ENCODE data around the gene PLIN3.
"Not testable (repeated sequence)": the region's sequence is repeated elsewhere in the genome, so short reads cannot be mapped to it uniquely, and the experiment has no call there.

Gene PLIN3

DNA sequence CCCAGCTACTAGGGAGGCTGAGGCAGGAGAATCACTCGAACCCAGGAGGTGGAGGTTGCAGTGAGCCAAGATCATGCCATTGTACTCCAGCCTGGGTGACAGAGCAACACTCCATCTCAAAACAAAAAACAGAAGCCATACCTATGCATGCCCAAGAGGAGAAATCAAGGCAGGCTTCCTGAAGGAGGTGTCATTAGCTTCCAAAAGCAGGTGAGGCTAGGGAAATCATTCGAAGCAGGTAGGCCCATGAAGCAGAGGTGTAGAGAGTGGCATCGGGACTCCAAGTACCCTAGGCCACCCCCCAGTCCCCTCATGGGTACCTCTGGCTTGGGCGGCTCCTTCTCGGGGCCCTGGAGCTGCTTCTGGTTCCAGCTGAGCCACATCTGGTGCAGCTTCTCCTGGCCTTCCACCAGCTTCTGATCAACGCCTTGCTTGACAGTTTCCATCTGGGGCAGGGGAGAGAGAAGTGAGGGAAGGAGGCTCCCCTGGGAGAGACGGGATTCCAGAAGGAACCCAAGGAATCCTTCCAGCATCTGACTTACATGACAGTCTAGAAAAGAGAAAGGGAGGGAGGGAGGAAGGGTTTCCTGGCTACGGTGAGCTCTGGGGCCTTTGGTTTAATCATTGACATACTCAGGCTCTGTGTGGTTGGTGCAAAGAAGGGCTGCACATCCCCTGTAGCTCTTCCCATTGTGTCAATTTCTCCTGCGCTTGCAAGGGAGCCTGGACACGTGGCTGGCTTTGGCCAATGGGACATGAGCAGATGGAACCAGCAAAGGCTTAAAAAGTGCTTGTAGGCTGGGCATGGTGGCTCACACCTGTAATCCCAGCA, 22.9 kb downstream of the PLIN3 start:
- DNase-seq, result no peak

DNA sequence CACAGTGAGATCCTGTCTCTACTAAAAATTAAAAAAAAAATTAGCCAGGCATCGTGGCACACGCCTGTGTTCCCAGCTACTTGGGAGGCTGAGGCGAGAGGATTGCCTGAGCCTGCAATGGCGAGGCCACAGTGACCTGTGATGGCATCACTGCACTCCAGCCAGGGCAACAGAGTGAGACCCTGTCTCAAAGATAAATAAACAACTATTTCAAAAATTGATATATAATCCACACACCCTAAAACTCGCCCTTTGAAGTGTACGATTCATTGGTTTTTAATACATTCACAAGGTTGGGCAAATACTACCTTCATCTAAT, 23.9 kb downstream of the PLIN3 start:
- no peak for DNase-seq

DNA sequence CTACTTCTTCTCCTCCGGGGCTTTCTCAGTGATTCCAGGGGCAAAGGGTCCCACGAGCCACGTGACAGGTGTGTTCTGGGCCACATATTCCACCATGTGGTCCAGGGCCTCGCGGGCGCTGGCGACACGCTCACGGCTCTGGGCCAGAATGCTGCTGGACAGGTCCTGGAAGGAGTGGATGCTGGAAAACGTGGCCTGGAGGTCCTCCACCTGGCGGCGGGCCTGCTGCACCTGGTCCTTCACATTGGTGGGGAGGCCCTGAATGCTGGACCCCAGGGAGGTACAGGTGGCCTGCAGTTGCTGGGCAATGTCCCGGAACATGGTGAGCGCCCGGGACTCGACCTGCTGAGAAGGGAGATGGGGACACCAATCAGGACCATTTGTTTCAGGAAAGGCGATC, 28.3 kb downstream of the PLIN3 start:
- DNase-seq, result no peak

DNA sequence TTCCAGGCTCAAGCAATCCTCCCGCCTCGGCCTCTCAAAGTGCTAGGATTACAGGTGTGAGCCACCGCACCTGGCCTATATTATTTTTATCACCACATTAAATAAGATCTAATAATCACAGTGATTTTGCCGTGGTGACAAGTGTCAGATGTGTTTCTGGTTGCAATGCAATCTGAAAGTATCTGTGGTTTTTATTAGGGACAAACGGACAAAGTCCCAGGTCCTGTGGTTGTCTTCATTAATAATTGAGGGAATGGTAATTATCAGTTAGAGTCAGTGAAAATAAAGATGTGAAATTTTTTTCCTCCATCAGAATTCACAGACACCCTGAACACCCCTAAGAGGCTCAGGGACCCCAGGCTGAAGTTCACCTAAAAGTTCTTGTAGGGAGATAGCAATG, 34.7 kb downstream of the PLIN3 start:
- DNase-seq, result no peak

DNA sequence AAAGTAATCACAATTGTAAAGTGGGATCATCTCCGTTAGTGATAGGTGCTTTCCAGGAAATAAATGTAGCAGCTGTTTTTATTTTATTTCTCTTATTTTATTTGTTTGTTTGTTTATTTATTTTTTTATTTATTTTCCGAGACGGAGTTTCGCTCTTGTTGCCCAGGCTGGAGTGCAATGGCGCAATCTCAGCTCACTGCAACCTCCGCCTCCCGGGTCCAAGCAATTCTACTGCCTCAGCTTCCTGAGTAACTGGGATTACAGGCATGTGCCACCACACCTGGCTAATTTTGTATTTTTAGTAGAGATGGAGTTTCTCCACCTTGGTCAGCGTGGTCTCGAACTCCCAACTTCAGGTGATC, 35.5 kb downstream of the PLIN3 start:
- not testable (repeated sequence) for DNase-seq

DNA sequence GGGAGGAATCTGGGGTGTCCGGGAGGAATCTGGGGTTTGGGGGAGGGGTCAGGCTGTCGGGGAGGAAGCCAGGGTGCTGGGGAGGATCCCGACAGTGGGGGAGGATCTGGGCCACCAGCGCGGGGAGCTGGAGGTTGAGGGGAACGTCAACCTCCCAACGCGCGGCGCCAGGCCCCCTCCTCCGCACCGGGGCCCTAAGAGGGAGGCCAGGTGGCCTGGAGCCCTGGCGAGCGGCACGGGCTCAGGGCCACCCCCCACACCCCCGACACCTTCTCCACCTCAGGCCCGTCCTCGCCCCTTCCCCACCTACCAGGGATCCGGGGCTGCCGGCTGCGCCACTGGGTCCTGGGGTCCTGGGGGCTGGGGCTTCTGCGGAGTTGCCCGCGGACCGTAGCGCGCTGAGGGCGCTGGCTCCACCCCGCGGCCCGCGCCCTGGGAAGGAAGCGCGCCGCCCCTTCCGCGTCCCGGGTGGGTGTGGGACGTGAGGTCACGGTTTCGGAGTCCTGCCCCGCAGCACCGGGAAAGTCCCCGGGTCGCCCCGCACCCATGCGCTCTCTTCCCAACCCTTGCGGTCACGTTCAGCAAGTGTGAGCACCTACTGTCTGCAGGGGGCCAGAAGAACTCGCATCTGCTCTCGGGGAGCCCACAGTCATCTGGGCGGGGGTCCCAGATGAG, 36.0 kb downstream of the PLIN3 start, which contains the start of gene TICAM1:
Gene TICAM1, minus strand, starts transcription at position 409 of the 675 bp plus-strand sequence. CDS start 13,335 bp downstream, outside the sequence.
- peak; percentile 60 for DNase-seq

DNA sequence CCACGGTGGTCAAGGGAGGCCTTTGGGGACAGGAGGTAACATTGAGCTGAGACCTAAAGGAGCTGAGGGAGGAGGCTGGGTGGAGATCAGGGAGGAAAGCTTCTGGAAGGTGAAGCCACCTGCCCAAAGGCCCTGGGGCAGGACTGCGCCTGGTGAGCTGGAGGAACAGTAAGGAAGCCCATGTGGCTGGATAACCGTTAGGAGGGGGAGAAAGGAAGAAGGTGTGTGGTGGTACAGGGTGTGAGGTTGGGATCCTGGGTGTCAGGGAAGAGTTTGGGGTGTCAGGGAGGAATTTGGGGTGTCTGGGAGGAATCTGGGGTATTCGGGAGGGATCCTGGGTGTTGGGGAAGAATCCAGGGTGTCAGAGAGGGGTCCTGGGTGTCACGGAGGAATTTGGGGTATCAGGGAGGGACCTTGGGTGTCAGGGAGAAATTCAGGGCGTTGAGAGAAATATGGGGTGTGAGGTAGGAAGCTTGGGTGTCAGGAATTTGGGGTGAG, 36.6 kb downstream of the PLIN3 start:
- no peak for DNase-seq

DNA sequence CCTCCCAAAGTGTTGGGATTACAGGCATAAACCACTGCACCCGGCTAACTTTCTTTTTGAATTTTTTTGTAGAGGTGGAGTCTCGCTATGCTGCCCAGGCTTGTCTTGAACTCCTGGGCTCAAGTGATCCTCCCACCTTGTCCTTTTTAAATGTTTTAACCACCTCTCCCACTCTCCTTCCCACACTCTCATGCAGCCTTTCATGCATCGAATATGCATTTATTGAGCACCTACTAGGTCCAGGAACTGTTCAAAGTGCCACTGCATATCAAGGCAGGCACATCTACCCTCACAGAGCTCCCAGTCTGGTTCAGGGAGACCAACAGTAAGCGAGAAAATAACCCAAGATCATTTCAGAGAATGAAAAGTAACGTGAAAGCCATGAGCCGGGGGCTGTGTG, 37.1 kb downstream of the PLIN3 start:
- DNase-seq, result no peak

DNA sequence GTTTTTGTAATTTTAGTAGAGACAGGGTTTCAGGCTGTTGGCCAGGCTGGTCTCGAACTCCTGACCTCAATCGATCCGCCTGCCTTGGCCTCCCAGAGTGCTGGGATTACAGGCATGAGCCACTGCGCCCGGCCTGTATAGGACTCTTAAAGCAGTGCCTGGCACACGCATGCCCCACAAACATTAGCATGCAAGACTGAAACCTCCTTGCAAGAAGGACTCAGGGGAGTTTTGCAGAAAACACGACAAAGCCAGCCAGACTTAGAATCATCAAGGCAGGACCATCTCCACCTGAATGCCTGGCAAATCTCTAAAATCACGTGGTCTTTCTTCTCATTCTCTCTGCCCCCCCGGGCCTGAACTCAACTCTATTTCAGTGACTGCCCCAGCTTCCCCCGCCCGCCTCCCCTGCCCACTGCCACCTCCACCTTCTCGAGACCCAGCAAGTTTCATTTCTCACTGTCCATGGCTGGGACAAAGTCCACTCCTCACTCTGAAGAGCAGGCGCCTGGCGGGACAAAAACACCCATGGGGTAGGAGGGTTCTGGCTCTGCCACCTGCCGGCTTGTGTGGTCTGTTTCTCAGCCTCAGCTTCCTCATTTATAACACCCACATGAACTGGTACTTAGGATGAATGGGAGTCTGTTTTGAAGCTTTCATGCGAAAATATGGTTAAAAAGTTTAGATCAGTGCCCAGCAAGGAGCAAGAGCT, 38.3 kb downstream of the PLIN3 start:
- peak; percentile 5 for DNase-seq

DNA sequence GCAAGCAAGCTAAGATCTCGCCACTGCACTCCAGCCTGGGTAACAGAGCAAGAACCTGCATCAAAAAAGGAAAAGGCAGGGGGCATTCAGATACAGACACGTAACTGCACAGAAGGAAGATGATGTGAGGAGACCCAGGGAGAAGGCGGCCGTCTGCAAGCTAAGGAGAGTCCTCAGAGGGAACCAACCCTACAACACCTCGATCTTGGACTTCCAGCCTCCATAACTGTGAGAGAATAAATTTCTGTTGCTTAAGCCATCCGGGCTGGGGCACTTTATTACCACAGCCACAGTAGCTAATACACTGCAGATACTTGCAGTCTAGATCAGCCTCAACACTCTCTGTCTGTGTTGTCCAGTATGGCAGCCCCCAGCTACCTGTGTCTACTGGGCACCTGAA, 43.9 kb downstream of the PLIN3 start:
- no peak for DNase-seq

DNA sequence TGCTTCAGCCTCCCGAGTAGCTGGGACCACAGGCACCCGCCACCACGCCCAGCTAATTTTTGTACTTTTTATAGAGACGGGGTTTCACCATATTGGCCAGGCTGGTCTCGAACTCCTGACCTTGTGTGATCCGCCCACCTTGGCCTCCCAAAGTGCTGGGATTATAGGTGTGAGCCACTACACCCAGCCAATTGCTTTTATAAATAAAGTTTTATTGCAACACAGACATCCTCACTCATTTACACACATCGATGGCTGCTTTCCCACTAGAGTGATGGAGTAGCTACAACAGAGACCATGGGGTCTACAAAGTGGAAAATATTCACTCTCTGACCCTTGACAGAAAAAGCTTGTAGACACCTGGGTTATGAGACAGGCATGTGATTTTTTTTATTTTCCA, 45.1 kb downstream of the PLIN3 start:
- not testable (repeated sequence) for DNase-seq

DNA sequence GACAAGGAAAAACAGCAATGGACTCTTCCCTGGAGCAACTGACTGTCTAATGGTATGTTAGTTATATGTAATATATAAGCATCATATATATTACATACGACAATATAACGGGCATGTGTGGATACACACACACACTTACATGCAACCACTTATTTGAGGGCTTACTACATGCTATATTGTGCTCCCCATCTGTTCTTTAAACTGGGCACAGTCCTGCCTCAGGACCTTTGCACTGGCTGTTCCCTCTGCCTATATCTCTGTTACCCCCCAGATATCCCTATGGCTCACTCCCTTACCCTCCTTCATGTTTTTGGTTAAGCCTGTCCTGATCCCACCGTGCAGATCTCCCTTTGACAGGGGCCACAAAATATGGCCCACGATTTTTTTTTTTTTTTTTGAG, 46.2 kb downstream of the PLIN3 start:
- no peak for DNase-seq

DNA sequence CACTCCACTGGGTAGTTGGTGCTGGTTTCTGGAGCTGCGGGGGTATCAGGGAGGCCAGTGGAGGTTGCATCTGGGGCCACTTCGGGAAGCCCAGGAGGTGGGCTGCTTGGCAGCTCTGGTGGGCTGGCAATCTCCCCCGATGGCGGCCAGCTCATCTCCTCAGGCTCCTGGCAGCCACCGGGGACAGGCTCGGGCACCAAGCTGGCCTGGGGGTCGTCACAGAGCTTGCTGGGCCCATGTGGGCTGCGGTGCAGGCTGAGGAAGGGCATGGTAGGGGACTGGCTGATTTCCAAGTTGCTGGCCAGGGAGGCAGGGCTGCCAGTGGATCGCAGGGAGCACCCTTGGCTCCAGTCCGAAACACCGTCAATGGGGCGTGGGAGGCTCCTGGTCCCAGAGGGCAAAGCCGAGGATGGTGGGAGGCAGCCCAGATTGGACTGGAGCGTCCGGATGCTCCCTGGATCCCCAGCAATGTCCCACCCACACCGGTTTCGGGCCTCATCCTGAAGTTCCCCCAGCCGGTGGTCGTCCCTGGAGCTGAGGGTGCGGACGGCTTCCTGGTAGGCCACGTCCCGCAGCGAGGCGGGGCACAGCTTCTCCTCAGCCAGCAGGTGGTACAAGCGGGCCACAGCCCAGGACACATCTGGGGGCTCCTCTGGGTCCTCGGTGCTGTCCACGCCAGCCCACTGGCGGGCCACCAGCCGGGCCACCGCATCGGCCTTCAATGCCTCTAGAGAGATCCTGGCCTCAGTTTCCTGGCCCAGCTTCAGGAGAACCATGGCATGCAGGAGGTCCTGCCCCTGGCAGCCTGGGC, 49.8 kb downstream of the PLIN3 start:
- DNase-seq, result no peak

DNA sequence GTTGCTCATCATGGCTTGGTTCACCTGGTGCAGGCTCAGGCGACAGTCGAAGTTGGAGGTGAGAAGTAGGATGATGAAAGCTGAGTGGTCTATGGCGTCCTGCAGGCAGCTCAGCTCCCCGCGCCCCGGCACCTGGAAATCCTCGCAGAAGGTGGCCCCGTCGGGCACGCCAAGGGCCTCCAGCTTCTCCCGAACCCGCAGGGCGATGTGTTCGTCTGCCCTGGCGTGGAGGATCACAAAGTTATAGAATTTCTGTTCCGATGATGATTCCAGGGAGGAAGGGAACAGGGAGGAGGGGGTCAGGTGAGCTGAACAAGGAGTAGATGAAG, 50.6 kb downstream of the PLIN3 start:
- no peak for DNase-seq

DNA sequence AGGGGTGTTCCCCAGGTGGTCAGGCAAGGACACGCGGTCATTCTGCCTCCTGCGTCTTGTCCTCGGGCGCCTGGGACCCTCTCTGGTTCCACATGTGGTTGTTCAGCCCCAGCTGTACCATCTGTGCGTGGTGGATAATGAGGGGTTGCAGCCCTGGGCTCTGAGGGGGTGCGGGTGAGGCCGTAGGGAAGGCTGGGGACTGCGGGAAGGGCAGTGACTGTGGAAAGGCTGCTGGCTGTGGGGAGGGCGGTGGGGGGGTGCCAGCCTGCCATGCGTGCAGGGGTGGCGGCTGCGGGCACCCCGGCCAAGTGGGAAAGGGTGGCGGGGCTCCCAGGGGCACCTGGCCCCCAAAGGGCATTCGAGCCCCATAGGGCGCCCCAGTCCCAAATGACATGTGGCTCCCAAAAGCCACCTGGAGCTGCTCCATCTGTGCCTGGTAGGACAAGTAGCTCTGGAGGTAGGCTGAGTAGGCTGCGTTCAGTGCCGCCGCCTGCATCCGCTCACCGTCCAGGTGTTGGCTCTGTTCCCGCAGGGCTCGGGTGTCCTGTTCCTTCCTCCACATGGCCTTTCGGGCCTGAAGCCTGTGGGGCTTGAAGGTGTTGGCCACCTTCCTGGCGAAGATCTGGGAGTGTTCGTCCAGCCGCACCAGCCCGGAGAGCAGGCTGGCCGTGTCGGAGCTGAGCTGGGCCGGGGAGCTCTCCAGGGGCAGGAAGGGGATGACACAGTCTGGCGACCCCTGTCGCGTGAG, 51.1 kb downstream of the PLIN3 start:
- DNase-seq, result no peak

DNA sequence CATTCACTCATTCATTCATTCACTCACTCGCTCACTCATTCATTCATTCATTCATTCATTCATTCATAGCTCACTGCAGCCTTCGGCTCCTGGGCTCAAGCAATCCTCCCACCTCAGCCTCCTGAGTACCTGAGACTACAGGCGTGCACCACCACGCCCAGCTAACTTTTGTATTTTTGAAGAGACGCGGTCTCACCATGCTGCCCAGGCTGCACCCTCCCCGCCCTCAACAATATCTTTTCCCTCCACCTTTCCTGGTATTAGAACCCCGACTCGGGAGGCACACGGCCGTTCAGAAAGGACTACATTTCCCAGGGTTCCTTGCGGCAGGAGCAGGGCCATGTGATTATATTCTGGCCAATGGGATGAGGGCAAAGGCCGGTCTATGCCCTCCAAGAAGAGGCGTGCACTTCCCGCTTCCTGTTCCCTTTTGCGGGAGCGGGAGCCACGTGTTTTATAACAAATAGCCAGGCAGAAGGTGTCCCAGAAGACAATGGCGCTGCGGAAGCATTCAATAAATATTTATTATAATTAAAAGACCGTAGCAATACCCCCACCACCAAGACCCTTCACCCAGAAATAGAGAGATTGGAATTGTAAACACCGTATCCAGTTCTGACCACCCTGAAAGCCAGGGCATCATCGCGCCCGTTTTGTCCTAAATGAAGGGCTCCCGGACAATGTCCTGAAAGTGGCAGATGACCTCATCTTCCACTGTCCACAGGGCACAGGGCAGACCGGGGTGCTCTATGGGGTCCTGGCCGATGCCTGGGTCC, 51.9 kb downstream of the PLIN3 start:
- DNase-seq, result peak; percentile 85

DNA sequence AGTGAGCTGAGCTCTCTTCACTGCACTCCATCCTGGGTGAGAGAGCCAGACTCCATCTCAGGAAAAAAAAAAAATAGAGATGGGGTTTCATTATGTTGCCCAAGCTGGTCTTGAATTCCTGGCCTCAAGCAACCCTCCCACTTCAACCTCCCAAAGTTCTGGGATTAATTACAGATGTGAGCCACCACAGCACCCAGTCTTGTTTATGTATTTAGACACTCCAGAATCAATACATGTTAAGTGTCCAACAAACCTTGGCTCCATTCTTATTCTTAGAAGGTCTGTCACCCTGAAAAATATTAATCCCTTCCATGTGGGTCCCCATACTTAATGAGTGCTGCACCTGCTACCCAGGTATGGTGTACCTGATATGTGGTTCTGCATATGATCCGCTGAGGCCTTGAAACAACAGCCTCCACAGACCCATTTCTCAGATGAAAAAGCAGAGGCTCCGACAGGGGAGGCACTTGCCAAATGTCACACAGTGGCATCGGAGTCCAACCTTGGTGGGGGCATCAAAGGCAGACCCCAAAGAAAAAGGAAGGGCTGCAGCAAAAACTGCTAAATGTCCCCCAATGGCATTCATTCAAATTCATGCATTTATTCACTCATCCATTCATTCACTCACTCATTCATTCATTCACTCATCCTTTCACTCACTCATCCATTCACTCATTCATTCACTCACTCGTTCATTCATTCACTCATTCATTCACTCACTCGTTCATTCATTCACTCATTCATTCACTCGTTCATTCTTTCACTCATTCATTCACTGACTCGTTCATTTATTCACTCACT, 52.6 kb downstream of the PLIN3 start:
- no peak for DNase-seq

DNA sequence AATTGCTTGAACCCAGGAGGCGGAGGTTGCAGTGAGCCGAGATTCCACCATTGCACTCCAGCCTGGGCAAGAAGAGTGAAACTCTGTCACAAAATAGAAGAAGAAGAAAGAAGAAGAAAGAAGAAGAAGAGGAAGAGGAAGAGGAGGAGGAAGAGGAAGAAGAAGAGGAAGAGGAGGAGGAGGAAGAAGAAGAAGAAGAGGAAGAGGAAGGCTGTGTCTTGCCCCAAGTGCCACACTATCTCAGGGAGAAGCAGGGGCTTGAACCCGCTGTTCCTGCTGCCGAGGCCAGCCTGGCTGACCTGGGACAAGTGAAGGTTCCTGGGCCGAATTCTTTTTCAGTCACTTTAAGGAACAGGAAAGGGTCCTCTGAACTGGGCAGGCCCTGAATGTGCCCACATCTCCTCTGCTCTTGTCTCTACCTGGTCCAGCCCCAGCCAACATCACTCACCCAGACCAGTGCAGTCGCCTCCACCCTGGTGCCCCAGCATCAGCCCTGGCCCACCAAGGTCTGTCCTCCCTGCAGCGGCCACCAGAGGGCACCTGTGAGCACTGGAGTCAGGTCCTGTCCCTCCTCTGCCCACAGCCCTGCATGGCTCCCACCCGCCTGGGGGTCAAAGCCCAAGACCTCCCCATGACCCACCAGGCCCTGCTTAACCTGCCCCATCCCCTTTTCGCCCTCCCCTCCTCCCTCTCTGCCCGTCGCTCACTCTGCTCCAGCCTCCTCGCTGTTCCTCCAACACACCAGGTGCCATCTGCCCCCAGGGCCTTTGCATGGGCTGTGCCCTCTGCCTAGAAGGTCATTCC, 55.9 kb downstream of the PLIN3 start:
- DNase-seq, result peak; percentile 55

DNA sequence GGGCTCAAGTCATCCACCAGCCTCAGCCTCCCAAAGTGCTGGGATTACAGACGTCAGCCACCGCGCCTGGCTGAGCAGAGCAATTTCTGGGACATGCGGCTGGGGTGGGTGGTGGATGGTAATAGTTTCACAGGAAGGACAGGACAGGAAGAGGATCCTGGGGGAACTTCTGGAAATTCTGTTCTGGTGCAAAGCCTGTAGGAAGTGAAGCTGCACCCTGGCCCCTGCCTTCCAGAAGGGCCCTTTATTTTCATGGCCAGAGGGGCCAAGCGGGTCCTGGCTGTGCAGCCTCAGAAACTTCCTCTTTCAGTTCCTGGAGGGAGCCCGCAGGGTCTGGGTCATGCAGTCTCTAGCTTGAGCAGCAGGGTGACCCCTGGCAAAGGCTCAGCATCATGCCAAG, 60.3 kb downstream of the PLIN3 start:
- DNase-seq, result peak; percentile 8

DNA sequence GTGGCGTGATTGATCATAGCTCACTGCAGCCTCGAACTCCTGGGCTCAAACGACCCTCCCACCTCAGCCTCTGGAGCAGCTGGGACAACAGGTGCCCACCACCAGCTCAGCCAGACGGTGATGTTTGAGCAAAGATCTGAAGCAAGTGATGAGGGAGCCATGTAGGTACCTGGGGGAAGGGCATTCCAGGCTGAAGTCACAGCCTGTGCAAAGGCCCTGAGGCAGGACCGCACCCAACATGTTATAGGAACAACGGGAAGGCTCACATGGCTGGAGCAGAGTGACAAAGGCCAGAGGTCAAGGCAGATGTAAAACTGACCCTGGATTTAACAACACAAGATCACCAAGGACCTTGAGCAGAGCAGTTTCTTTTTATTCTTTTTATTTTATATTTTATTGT, 61.1 kb downstream of the PLIN3 start:
- no peak for DNase-seq

Measured in GDM1 (cell line).